Colonic mucosa (tissue), 4 donors: ENCODE results near the gene ETV6. TPM values are rescaled to one million over a fixed set of nuclear protein-coding genes. Genes with fewer than 3 reads are reported as not detected.
A peak's percentile ranks its signal among the peaks of the same experiment; 100 is the strongest.

ENCODE experiments used
- DNase-seq: peaks from one replicate; pipeline ENCODE4 v3.0.0-alpha.2; 2020
- H3K27ac ChIP-seq: fragments of 200-600 bp; one replicate; pipeline ENCODE4 v1.8.0; 2021
- H3K27me3 ChIP-seq: fragments of 200-600 bp; one replicate; pipeline ENCODE4 v1.8.0; 2021
- H3K36me3 ChIP-seq: fragments of 200-600 bp; one replicate; pipeline ENCODE4 v1.8.0; 2021
- H3K4me1 ChIP-seq: fragments of 200-600 bp; one replicate; pipeline ENCODE4 v1.8.0; 2021; ENCODE audit warnings: mild to moderate bottlenecking
- H3K4me3 ChIP-seq: fragments of 200-600 bp; one replicate; pipeline ENCODE4 v1.8.0; 2021
- H3K9ac ChIP-seq, 2 donors: one replicate each; pipeline ENCODE4 v1.7.0; 2013; ENCODE audit warnings: control low read depth in 2 of 2, low read depth in 2 of 2, low read length in 2 of 2
- H3K9me3 ChIP-seq: fragments of 200-600 bp; one replicate; pipeline ENCODE4 v1.8.0; 2021
- CTCF ChIP-seq: fragments of 200-600 bp; IDR thresholded peaks from one replicate; pipeline ENCODE4 v1.8.0; 2022; ENCODE audit warnings: antibody characterized with exemption, mild to moderate bottlenecking
- intact Hi-C: fragments of 100-400 bp; cut with DNase I; formaldehyde crosslinking; loops from one replicate; pipeline ENCODE4 v1.14.1; 2022
- total RNA-seq, 2 donors: library from RNA; stranded (reverse); fragmentation: NEBNext Ultra II Directional in 1 of 2; extraction: Animal tissue kit (Norgen Biotek cat#: 25700) in 1 of 2; gene quantifications; one replicate each; pipeline ENCODE4 v1.2.1, GENCODE V29; 2021
- donor health status: healthy.
- donor health status: DM: no; HTN: no; CAD: no.
- donor health status: DM: no; HTN: no; CAD: no.

ETV6 gene
- total RNA-seq, 2 donors from 2014 or later, result 49.2 to 73.1 TPM

- peaks cover 5% of the 10 kb centered on the region for H3K4me1 ChIP-seq
- H3K9me3 ChIP-seq, result no peaks in the 10 kb centered on the region
- intact Hi-C loops, result loop anchor here (5.0 kb wide), 1 partner anchor 80 kb away; no protein-coding TSS in a partner anchor
- no peak for TF ChIP-seq CTCF
- H3K27ac ChIP-seq, result peak overlapping the region; percentile 97
- H3K27me3 ChIP-seq, result no peaks in the 10 kb centered on the region
- DNase-seq, result peak; percentile 61
- peak overlapping the region; percentile 67 for H3K4me3 ChIP-seq
- H3K9ac ChIP-seq, result peak overlapping the region; percentile 45 to 76
- H3K36me3 ChIP-seq, result no peaks in the 10 kb centered on the region
These were observed 3.0 kb downstream of the ETV6 start for GRCh38 chr12:11652351-11653040.

- Histone ChIP-seq H3K27ac (peak overlapping the region; percentile 97), H3K27me3 (no peaks in the 10 kb centered on the region), H3K4me1 (peaks cover 5% of the 10 kb centered on the region), H3K36me3 (no peaks in the 10 kb centered on the region), H3K9me3 (no peaks in the 10 kb centered on the region), H3K9ac (peak overlapping the region; percentile 45 to 76), H3K4me3 (peak overlapping the region; percentile 67)
- no peak for DNase-seq
- TF ChIP-seq CTCF, result no peak
- intact Hi-C loops, result loop anchor here (5.0 kb wide), 1 partner anchor 79 kb away; no protein-coding TSS in a partner anchor
These were observed 3.8 kb downstream of the ETV6 start for GRCh38 chr12:11653215-11653753.

GRCh38 chr12:11654338-11654737 lies 4.9 kb downstream of the ETV6 start:
- Histone ChIP-seq H3K4me1 (peaks cover 5% of the 10 kb centered on the region), H3K27me3 (no peaks in the 10 kb centered on the region), H3K9ac (no peak overlapping the region), H3K9me3 (no peaks in the 10 kb centered on the region), H3K36me3 (no peaks in the 10 kb centered on the region), H3K4me3 (no peak overlapping the region), H3K27ac (no peak overlapping the region)
- TF ChIP-seq CTCF, result no peak
- no peak for DNase-seq
- intact Hi-C loops, result loop anchor here (5.0 kb wide), 1 partner anchor 78 kb away; no protein-coding TSS in a partner anchor

GRCh38 chr12:11654802-11655201 lies 5.3 kb downstream of the ETV6 start:
- intact Hi-C loops, result loop anchor here (5.0 kb wide), 1 partner anchor 77 kb away; no protein-coding TSS in a partner anchor
- Histone ChIP-seq H3K4me3 (no peak overlapping the region), H3K4me1 (peaks cover 5% of the 10 kb centered on the region), H3K27me3 (no peaks in the 10 kb centered on the region), H3K27ac (peak overlapping the region; percentile 3), H3K36me3 (no peaks in the 10 kb centered on the region), H3K9me3 (no peaks in the 10 kb centered on the region), H3K9ac (no peak overlapping the region)
- DNase-seq, result no peak
- no peak for TF ChIP-seq CTCF

- no peak for TF ChIP-seq CTCF
- peaks cover 5% of the 10 kb centered on the region for H3K4me1 ChIP-seq
- DNase-seq, result no peak
- no peaks in the 10 kb centered on the region for H3K9me3 ChIP-seq
- no peak overlapping the region for H3K27ac ChIP-seq
- intact Hi-C loops, result no loop called here
- H3K36me3 ChIP-seq, result no peaks in the 10 kb centered on the region
- no peaks in the 10 kb centered on the region for H3K27me3 ChIP-seq
- no peak overlapping the region for H3K4me3 ChIP-seq
- no peak overlapping the region for H3K9ac ChIP-seq
These were observed 6.4 kb downstream of the ETV6 start for GRCh38 chr12:11655842-11656241.
